ENCODE data around the gene CEBPG.

Gene CEBPG

DNA sequence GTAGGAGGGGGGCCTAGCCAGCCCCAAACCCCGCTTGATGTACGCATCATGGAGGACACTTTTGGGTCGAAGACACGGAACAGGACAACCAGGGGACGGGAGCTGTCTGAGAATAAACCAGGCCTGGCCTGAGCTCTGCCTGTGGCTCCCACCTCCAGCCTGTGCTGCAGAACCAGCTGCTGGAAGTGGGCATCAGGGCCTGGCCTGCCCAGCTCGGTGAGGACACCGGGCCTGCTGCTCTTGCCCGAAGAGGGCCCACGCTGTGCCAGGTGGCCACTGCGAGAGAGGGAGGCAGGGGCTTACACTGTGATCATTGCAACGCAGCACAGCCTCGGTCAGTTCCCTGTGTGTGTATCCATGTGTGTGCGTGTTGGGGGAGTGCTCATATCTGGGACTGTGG is 34.6 kb downstream of the CEBPG start:
- DNase-seq: no peak

DNA sequence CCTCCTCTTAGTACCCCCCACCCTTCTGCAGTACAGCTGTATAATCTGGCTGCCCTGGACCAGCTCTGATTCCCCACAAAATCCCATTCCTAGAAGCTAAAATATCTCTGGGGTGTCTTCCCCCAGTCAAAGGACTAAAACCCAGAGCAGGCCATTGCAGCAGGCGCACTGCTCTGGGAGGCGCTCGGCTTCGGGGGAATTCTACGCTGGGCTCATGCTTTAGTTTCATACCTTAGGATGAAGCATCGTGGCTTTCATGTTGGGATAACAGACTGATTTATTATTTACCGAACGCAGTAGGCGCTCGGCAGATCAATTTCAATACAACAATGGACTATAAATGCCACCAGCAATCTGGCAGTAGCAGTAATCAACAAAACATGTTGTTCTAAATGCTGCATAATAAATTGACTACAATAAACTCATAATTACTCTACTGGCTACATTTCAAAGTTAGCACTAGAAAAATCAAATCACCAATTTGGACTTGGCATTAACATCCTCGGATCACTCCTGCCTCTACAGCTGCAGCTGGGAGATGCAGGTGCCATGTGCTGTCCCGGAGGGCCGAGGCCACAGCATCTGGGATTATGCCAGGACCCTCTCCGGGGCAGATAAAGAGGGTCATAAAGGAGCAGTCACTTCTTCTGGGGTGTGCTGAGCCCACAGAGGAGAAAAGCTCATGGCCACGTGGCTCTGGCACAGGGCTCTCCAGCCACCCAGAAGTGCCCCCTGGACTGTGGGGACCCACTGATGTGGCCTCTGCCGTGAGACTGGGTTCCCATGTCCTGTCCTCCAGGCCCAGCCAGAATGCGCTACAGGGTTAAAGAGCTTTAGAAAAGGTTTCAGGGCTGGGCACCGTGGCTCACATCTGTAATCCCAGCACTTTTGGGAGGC is 35.3 kb downstream of the CEBPG start:
- DNase-seq: no peak

DNA sequence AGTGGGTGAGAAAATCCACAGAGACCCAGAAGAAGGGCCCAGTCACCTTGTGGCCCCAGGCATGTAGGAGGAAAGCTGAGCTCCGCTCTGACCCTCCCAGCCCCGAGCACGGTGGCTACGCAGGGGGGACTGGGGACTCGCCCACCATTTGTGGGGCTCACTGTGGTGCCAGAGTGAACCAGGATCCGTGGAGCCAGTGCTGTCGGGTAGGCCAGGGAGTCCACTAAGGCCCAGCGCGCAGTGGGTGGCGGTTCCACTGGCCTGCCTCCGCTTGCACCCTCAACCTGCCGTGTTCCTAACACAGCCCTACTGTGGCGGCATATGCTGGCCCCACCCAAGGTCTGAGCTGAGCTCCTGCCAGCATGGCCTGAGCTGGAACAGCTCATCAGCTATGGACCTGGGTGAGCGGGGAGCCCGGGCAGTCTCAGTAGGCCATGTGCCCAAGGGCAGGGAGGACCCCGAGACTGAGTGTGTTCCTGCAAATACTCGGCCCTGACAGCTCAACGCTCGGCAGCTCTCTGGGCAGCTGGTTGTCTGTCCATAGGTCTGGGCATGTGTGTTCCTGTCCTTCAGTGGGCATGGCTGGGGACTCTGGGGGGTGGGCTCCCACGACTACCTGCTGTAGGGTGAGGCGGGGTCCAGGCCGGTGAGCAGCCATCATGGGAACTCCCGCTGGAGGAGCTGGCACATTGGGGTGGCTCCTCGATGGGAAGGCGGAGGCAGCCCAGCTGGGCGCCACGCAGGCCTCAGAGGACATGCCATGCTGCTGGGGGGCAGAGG is 36.6 kb downstream of the CEBPG start:
- DNase-seq: no peak

DNA sequence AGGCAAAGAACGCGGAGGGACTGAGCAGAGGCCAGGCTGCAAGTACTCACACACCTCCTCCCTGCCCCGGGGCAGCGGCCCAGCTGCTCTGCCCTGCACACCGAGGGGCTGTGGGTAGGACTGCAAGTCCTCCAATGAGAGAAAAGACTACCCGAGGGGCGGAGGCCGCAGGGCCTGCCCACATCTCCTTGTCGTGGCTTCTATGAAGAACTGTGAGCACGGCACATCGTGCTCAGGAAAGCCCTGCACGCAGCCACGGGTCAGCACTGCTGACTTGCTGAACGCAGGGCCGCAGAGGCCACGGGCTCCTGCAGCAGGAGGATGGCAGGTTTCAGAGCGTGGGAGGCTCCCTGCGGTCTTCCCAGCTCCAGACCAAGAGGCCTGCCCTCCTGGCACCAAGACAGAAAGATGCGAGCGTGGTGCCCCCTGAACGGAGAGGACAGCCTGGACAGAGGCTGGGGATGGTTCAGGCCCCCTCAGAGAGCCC is 37.4 kb downstream of the CEBPG start:
- no peak for DNase-seq

DNA sequence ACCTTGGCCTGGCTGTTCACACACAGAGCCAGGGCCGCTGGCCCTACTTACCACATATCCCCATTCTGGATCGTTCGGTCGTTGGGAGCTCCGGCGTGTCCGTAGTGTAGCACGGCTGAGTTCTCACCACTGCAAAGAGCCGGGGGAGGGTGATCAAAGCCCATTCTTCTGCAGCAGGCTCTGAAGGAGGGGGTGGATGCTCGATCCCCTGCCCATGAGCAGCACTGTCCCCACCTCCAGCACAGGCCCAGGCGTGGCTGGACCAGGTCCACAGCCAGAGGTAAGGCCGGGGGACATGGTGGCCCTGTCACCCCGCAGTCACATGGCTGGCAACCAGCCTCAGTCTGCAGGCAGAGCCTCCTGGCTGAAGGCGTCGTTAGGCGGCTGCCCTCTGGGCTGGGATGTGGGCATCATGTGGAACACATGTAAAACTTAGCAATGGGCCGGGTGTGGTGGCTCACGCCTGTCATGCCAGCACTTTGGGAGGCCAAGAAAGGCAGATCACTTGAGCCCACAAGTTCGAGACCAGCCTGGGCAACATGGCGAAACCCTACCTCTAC is 38.2 kb downstream of the CEBPG start:
- no peak for DNase-seq

DNA sequence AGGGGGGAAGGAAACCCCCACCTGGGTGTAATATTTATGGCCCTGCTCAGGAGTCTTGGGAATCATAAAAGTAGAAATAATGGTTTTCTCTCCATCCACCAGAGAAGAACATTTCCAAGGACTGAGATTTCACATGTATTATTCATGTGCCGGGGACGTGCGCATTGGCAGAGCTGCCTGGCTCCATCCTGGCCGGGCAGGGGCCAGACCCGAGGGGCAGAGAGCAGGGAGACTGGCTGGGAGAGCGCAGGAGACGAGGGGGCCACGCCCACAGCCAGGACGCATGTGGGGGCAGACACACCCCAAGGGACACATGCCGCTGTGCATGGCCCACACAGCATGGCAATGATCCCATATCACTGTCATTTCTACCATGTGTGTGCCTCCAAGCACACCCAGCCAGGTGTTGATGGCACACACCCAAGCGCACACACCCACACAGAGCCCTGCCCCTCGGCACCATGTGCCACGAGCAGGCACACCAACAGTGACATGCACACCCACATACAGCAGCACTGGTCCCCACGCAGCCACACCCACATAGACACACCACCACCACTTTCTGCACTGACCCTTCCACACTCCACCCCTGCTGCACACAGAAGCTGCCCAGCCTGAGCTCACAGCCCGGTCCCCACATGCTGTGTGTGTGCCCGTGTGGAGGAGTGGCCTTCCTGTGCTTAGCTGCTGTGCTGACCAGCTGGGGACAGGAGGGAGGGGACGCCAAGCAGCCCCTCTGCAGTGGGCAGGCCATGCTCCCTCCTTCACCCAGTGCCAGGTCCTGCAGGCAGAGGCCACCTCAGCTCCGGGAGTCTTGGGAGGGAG is 39.3 kb downstream of the CEBPG start:
- DNase-seq: no peak

DNA sequence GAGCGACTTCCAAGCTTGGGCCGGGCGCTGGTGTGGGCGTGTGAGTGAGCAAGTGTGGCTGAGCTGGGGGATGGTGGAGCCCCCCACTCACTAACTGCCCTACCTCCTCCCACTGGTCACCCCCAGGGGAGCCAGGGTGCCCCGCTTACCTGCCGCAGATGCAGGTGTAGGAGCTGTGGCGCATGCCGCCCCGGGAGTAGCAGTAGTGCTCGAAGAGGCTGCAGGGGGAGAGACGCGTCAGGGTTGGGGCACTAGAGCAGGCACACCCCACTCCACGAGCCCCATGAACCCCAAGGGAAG is 39.9 kb downstream of the CEBPG start:
- no peak for DNase-seq

DNA sequence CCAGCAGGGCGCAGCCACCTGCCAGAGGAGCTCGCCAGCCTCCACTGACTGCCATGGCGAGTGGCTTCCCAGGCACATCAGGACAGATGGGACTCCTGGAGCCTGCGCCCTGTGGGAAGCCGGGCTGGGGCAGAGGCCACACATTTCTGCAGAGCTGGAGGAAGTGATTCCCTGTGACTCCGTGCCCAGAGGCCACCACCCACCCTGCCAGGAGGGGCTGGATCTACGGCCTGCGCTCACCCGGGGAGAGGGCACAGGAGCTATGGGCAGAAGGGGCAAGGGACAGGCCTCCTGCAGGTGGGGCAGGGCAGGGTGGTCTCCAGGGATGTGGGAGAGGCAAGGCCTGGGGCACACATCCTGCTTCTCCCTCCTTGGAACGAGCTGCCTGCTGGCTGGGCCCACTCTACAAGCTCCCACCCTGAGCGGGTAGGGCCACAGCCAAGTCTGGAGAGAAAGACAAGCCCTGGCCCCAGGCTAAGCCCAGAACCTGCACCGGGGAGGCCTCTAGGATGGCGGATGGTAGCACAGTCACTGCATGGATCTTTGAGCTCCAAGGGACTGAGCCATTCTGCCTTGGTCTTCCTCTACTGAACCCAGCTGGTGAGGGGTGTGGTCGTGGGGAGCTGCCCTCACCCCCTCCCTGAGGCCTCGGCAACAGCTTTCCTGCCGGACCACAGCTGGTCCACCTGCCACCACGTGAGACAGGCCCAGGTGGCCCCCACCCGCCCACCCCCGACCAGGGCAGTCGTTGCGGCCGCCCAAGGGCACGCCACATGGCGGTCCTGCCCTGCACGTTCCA is 40.6 kb downstream of the CEBPG start:
- DNase-seq: no peak

DNA sequence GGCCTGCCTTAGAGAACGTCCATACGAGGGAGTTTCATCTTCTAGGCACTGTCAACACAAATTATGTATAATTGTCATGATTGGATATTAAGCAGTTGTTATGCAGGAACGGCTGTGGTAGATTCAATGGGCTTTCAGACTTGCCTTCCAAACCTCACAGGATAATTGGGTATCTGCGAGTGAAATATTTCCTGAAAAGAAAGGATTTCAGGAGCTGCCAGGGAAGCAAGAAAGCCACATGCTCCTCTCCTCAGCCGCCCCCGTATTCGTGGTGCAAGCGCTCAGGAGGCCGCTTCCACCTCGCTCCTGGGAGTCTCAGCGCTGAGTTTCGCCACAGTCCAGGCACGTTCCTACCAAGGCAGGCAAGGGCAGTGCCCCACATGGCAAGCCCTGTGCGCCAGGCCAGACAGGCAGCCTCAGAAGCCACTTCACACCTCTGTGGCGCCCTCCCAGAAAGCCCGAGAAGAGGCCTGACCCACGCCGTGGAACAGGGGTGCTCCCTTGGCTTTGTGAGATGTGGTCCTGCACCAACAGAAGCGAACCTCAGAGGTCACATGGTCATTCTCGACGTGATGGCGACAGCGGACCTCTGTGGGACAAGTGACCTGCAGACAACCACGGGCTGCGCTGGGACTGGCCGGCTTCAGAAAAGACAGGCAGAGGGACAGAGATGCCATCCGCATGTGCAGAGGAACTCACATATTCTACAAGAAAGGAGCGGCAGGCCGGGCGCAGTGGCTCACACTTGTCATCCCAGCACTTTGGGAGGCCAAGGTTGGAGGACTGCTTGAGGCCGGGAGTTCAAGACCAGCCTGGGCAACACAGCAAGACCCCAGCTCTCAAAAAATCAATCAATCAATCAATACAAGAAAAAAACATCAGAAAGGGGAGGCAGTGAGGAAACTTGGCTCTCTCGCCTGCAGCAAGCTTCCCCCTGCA is 41.4 kb downstream of the CEBPG start:
- DNase-seq: no peak

DNA sequence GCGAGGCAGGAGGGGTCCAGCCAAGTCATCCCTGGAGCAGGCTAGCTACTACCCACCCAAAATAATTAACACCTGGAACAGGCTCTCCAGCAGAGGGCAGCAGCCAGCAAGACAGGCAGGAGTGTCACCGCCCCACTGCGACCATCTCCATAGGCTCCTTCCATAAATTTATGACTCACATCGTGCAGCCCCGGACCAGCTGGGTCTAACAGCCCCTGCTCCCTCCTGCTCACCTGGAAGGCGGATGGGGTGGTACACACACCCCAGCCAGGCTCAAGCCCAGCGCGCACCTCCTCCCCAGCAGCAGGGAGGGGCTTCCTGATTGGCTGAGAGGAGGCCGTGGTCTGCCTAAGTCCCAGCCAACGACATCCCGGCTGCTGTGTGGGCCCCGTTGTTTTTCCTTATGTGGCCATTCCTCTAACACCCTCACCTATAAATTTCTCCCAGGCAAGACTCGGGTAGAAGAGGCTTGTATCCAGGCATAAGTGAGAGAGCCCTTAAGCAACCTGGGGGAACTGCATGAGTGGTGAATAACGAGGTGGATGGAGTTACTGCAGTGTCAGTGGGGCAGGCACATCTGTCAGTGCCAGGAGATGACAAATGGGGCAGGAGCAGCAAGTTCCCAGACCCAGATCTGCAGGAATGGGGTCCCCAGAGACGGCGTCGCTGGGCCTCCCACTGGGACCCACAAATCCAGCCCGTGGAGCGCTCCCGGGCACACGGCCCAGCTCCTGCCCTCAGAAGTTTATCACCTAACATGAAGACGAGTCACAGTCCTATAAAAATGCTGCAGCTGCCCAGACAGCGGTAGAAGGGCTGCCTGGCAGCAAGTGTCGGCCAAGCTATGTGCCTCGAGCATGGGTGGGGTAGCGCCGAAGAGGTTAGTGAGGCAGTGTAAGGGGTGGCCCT is 43.1 kb downstream of the CEBPG start:
- DNase-seq: peak; percentile 25 to 58 (median 42)

DNA sequence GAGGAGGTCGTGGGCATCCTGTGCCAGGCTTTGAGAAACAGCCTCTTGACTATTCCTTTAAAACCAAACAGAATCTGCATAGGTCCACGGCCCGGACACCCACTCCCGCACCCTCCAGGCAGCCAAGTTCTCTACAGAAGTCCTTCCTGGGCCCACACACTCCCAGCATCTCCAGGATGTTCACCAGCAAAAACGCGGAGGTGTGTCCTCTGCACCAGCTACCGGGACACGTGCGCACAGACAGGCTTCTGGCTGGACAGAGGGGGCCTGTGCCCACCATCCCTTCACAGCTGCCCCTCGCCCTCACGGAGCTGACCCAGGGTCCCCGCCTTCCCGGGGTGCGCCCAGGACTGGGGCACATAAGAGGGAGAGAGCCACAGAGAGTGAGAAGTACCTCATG is 44.2 kb downstream of the CEBPG start:
- DNase-seq: no peak

DNA sequence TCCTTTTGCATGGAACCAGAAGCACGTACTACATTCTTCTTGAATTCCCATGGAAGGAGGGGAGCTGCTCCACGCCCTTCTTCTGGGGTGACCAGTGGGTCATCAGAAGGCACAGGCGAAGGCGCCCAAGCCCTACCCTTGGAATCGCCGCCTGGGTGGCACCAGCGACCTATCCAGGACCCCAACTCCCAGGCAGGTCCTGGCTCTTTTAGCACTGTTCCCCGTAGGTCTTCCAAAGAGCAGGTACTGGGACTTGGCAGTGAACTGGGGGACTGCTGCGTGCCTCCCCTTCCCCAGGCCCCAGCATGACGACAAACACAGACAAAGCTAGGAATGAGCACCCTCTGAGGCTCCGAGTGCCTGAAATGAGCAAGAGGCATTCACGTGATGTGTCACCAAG is 45.0 kb downstream of the CEBPG start:
- no peak for DNase-seq

DNA sequence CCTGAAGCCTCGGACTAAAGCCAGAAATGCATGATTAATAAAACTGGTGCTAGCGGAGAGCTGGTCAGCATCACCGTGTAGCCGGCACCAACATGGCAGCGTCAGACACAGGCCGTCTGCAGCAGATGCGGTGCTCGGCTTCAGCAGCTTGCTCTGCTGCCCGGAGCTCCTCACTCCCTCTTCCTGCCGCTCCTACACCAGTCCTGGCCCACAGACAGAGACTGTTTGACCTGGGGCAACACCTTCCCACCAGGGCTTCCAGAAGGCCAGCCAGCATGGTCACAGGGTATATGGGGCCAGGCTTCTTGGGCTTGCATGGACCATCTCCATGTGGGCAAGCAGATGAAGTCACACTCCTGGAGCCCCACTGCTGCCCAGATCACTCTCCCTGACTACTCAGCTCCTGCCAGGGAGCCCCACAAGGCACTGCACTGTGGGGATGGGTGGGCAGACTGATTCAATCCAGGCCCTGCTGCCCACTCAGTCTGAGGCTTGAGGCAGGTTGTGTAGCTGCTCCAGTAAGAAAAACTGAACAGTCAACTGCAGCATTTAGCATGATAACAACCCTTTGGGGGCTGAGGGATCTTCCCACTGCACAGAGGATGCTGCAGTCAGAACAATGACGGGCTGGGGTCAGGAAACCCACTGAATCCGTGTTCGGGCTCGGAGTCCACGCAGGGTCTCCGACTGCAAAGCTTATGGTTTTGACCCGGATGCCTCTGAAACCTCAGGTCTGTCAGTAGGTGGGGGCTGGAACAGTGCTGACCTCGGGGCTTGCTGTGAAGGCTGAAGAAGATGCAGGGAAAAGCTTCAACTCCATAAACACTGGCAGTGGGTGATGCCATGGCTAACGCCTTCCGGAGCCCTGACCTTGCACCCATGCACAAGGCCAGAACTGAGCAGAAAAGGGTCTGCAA is 45.6 kb downstream of the CEBPG start:
- no peak for DNase-seq

DNA sequence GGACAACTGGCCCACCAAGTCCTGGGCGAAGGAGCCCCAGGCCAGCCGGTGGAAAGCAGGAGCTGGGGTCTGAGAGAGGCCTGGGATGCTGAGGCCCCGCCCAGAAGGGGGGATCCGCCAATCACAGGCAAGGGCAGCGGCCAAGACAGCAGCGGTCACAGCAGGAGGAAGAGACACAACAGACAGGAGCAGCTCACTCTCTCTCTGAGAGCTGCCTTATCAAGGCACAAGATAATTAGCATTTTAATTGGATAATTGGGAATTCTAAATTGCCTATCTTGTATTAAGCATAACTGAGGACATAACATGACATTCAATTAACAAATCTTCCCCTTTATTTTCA is 46.2 kb downstream of the CEBPG start:
- no peak for DNase-seq

DNA sequence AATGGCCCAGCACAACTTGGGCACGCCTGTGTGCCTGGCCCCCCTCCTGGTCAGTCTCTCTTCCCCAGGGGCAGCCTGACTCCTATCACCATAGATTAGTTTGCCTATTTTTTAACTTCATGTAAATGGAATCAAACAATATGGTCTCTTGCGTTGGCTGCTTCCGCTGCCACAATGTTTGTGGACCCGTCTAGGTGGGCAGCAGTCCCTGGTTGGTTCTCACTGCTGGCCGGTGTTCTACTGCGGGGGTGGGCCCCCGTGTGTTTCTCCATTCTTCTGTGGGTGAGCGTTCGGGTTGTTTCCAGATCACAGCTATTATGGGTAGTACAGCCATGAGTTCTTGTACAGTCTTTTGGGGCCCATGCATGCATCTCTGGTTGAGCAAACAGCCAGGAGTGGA is 47.3 kb downstream of the CEBPG start:
- no peak for DNase-seq

DNA sequence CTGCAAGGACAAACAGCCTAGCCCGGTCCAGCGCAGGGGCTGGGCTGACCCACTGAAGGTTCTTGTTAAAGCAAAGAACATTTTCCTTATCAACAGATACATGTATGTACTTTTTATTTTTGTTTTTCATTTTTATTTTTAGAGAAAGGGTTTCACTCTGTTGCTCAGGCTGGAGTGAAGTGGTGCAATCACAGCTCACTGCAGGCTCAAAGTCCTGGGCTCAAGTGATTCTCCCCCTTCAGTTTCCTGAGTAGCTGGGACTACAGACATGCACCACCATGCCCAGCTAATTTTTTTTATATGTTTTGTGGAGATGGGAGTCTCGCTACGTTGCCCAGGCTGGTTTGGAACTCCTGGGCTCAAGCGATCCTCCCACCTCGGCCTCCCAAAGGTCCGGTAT is 47.9 kb downstream of the CEBPG start:
- DNase-seq: no peak

DNA sequence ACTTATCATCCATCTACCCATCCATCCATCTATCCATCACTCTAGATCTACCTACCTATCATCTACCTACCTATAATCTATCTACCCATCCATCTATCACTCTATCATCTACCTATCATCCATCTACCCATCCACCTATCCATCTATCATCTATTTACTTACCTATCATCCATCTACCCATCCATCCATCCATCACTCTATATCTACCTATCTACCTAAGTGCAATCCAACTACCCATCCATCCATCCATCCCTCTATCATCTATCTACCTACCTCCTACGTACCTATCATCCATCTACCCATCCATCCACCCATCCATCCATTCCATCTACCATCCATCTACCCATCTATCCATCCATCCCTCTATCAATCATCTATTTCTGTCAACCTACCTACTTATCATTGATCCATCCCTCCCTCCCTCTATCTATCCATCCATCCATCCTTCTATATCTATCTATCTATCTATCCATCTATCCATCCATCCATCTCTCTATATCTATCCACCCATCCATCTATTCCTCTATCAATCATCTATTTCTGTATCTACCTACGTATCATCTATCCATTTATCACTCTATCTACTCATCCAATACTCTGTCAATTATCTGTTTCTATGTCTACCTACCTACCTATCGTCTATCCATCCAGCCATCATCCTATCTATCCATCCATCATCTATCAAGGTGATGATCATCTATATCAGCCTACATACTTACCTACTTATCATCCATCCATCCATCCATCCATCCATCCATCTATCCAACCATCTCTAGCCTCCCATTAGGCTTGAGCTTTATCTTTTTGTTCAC is 49.1 kb downstream of the CEBPG start:
- DNase-seq: no peak

DNA sequence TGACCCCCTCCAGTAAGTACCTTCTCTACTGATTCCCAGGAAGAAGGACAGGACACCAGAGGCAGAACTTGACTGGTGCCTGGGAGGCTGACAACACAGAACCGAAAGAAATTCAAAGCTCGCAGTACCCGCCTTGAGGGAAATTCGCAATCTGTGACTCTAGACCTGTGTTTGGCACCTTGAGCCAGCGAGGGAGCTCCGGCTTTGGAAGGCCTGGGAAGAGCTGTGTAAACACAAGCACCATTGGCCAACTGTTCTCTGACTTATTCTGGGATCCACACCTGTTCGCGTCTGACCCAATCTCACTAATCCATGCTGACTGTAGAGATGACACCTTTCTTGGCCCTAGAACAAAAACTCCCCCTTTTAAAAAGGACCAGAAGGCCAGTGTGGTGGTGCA is 50.7 kb downstream of the CEBPG start:
- DNase-seq: no peak

All from activated naive CD4-positive, alpha-beta T cell (primary cell).